SH-SY5Y (cell line): Measurements from ENCODE around the gene VIPR2.

ENCODE experiments used
- GATA2 ChIP-seq: IDR thresholded peaks from 2 replicates; pipeline ENCODE4 v1.6.1; 2011; ENCODE audit warnings: mild to moderate bottlenecking, low read depth, low read length
- GATA3 ChIP-seq: IDR thresholded peaks from 2 replicates; pipeline ENCODE4 v1.6.1; 2011; ENCODE audit warnings: low read depth, mild to moderate bottlenecking, low read length, moderate library complexity

- no peak for TF ChIP-seq GATA2
- TF ChIP-seq GATA3: no peak
Observed at GRCh38 chr7:159098811-159099655, 45.6 kb downstream of the VIPR2 start.
